Measurements from ENCODE around the gene S100A10. TPM values are rescaled to one million over a fixed set of nuclear protein-coding genes. Genes with fewer than 3 reads are reported as not detected.

The S100A10 gene
- total and polyA plus RNA-seq, 2 experiments from 2014 or later = 35.9 to 634 TPM

GRCh38 chr1:152009691-152010090 is 16.0 kb upstream of the S100A10 start:
- peaks cover 3% of the 10 kb centered on the region for H3K27me3 Mint-ChIP-seq (ENCODE audit: insufficient read depth, low read depth, poor library complexity)
- H3K9me3 Mint-ChIP-seq = no peaks in the 10 kb centered on the region

More at GRCh38 chr1:152009691-152010090, 16.0 kb upstream of the S100A10 start:
- Mint-ChIP-seq H3K27ac (no peak overlapping the region), H3K36me3 (ENCODE audit: low read depth) (no peaks in the 10 kb centered on the region), H3K4me1 (peaks cover 4% of the 10 kb centered on the region), H3K4me3 (no peak overlapping the region)
- H3K9me2 ChIP-seq (ENCODE audit: insufficient read depth) = no peaks in the 10 kb centered on the region
- no peaks in the 10 kb centered on the region for H3K79me2 ChIP-seq (replicated peaks; ENCODE audit: insufficient read depth)
- TF ChIP-seq ZNF462 (CRISPR knock-in tag; IDR thresholded peaks at IDR 0.05) (no peak), EZH2phosphoT487 (IDR thresholded peaks at IDR 0.05; ENCODE audit: unreplicated experiment) (no peak), NANOG (IDR thresholded peaks at IDR 0.05; ENCODE audit: borderline replicate concordance) (no peak), CREB1 (CRISPR knock-in tag; IDR thresholded peaks at IDR 0.05; ENCODE audit: low read depth) (no peak), ZNF114 (CRISPR knock-in tag; IDR thresholded peaks at IDR 0.05) (no peak), EZH2 (IDR thresholded peaks at IDR 0.05; ENCODE audit: low read depth, unreplicated experiment) (no peak), JUNB (IDR thresholded peaks at IDR 0.05; ENCODE audit: unreplicated experiment) (no peak), ZNF331 (CRISPR knock-in tag; IDR thresholded peaks at IDR 0.05; ENCODE audit: low read depth) (no peak)
- H3K27me3 ChIP-seq (ENCODE audit: insufficient read depth) = no peaks in the 10 kb centered on the region
- H3K4me1 ChIP-seq (ENCODE audit: insufficient read depth) = no peaks in the 10 kb centered on the region; the same call in 1 of the 2 replicates
- no peaks in the 10 kb centered on the region for H3K36me3 ChIP-seq (ENCODE audit: insufficient read depth)
- H2AFZ ChIP-seq = 0 out of 2 replicates have a peak overlapping the region, but pooled peaks have one; percentile 20
- no peak overlapping the region for H3K4me2 ChIP-seq
- no peak overlapping the region for H3K27ac ChIP-seq (ENCODE audit: low read depth)
- H4K20me1 ChIP-seq (replicated peaks; ENCODE audit: insufficient read depth) = no peaks in the 10 kb centered on the region; the same call in 1 of the 2 replicates
- H3K4me3 ChIP-seq = no peak overlapping the region
- ATAC-seq (no peak), DNase-seq (ENCODE audit: low spot score) (no peak)
- no peaks in the 10 kb centered on the region for H3F3A ChIP-seq (replicated peaks; ENCODE audit: low read depth)
